HPDE6-E6E7 (cell line): ENCODE measurements around the gene PEAR1.

Source experiments
- DNase-seq: peaks from one replicate; pipeline ENCODE4 v3.0.0; 2011; ENCODE audit warnings: missing footprints; ENCODE audit errors: extremely low spot score

The PEAR1 gene

GRCh38 chr1:156881663-156882062, 11.9 kb upstream of the PEAR1 start:
- no peak for DNase-seq

GRCh38 chr1:156882543-156882942, 11.0 kb upstream of the PEAR1 start:
- DNase-seq: no peak

- no peak for DNase-seq
Observed at GRCh38 chr1:156883919-156884318, 9.6 kb upstream of the PEAR1 start.

DNA sequence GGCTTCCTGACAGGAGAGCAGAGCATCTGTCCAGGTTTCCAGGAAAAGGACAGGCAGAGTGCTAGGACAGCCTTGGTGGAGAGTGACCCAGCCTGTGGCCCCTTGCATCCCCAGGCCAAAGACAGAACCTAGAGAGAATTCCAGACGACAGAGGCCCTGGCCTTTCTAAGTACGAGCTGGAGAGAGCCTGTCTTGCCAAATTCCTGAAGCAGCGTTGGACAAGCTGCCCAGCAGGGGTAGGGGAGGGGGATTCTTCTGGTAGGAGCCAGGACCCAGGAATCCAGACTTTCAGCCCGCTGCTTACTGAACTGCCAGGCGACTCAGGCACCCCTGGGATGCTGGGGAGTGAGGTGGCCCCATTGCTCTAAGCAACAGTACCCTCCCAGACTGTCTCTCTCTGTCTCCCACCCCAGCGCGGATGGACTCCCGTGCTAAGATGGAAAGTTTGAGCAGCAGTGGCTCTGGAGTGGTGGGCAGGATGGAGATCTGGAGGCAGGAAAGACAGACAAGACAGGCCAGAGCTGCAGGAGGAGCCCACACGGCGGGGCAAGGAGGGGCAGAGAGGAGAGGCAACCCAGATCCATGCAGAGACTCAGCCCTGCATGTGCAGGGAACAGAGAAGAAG, 8.8 kb upstream of the PEAR1 start:
- no peak for DNase-seq

DNA sequence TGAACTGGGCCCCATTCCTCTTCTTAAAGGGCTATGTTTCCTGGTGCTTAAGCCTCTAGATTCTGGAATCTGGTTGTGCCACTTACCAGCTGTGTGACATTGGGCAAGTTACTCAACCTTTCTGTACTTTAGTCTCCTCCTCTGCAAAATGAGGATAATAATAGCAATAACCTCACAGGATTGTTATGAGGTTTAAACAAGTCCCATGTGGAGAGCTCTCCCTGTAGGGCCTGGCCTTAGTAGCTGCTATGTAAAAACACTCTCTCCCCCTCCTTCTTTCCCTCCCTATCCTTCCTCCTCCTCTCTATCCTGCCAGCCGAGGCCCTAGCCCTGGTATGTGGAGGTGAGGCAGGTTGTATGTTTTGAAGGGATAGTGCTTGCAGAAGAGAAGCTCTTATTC, 8.2 kb upstream of the PEAR1 start:
- DNase-seq: no peak

DNA sequence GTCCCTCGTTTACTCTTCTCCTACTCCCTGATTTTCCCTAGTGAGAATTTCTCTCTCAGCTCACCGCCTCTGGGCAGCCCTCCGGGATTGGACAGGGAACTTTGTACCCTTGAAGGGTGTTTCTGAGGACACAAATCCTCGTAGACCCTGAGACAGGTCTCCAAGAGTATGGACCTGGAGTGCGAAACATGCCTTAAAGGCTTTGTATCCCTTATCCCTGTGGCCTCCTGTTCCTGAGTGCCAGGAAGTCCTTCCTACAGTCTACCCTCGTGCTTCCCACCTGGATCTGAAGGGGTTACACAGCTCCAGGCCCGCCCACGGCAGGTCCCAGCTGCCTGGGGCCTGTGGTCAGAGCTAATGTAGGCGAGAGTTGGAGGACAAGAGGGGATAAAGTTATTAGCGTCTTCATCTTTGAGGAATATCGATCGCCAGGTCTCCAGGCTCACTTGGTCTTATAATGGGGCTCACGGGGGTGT, 7.6 kb upstream of the PEAR1 start:
- no peak for DNase-seq

- no peak for DNase-seq
Observed at GRCh38 chr1:156886583-156887281, 6.8 kb upstream of the PEAR1 start.

GRCh38 chr1:156887317-156887716, 6.2 kb upstream of the PEAR1 start:
- no peak for DNase-seq

DNA sequence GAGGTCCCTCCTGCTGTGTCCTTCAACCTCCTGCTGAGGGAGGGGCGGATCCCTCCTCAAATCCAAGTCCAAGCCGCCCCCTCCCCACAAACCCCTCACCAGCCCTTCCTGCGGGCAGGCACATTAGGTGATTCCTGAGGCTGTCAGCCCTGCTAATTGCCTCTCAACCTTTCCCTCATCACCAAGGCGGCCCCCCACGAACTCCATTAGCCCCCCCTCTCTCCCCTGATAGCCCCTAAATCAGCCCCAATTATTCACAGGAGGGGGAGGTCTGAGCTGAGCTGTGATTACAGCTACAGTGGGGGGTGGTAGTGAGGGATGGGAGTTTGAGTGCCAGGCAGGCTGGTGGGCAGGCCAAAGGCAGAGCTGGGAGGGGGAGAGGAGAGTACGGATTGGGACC, 5.8 kb upstream of the PEAR1 start:
- DNase-seq: no peak

- peak; percentile 64 for DNase-seq
Observed at GRCh38 chr1:156889802-156890580, 3.5 kb upstream of the PEAR1 start.

GRCh38 chr1:156892190-156893047, 1.1 kb upstream of the PEAR1 start:
- DNase-seq: peak; percentile 89

GRCh38 chr1:156894001-156894400, 483 bp downstream of the PEAR1 start:
- no peak for DNase-seq

GRCh38 chr1:156894711-156895454, 1.4 kb downstream of the PEAR1 start:
- no peak for DNase-seq

GRCh38 chr1:156895455-156895812, 1.9 kb downstream of the PEAR1 start:
- no peak for DNase-seq

DNA sequence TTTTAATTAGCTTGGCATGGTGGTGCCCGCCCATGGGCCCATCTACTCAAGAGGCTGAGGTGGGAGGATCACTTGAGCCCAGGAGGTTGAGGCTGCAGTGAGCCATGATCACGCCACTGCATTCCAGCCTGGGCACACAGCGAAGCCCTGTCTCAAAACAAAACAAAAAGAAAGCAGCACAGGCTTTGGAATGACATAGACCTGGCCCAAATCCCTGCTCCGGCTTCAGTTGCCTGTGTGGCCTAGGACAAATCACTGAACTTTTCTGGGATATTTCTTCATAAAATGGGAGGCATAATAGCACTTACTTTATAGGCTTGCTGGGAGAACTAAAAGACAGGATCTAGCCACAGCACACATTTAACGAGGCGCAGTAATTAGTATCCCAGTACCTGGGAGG, 2.4 kb downstream of the PEAR1 start:
- no peak for DNase-seq

- DNase-seq: peak; percentile 84
Observed at GRCh38 chr1:156896490-156897033, 3.0 kb downstream of the PEAR1 start.

- DNase-seq: peak; percentile 52
Observed at GRCh38 chr1:156897078-156897825, 3.7 kb downstream of the PEAR1 start.

GRCh38 chr1:156898161-156898566, 4.6 kb downstream of the PEAR1 start:
- no peak for DNase-seq

GRCh38 chr1:156898971-156899664, 5.6 kb downstream of the PEAR1 start:
- no peak for DNase-seq
